Urinary bladder (tissue), 4 donors: ENCODE measurements around the gene REV1. TPM values are rescaled to one million over a fixed set of nuclear protein-coding genes. Genes with fewer than 3 reads are reported as not detected.
"Not testable (repeated sequence)": the region's sequence is repeated elsewhere in the genome, so short reads cannot be mapped to it uniquely, and the experiment has no call there.

ENCODE experiments used
- DNase-seq: peaks from one replicate; pipeline ENCODE4 v3.0.0-alpha.2; 2015; ENCODE audit errors: extremely low spot score
- H3K27ac ChIP-seq: one replicate; pipeline ENCODE4 v1.5.1; 2013; ENCODE audit warnings: low read depth, mild to moderate bottlenecking, moderate library complexity
- H3K36me3 ChIP-seq: one replicate; pipeline ENCODE4 v1.6.1; 2013; ENCODE audit warnings: mild to moderate bottlenecking, moderate library complexity; ENCODE audit not compliant: insufficient read depth
- H3K4me1 ChIP-seq: one replicate; pipeline ENCODE4 v1.6.1; 2013; ENCODE audit warnings: mild to moderate bottlenecking, moderate library complexity; ENCODE audit not compliant: insufficient read depth
- H3K4me3 ChIP-seq: one replicate; pipeline ENCODE4 v1.5.1; 2013; ENCODE audit warnings: low read depth, low read length
- WGBS: extraction: QIAGEN DNeasy Blood & Tissue Kit; methylation state at CpG from one replicate; pipeline ENCODE4 v1.1.7; 2013; 5-methylcytosine and 5-hydroxymethylcytosine counted together
- polyA plus RNA-seq: library from polyadenylated mRNA; stranded (reverse); fragments of 200-250 nt; gene quantifications from one replicate; pipeline ENCODE4 v1.2.3, GENCODE V29; 2013
- total RNA-seq: library from RNA; depleted of rRNA; stranded (reverse); fragments of >200 nt; gene quantifications from one replicate; pipeline ENCODE4 v1.2.3, GENCODE V29; 2014
- donor health status: healthy with polysubstance abuse.
- donor health status: healthy.

The REV1 gene
- total RNA-seq (134 TPM), polyA plus RNA-seq (21.0 TPM)

DNA sequence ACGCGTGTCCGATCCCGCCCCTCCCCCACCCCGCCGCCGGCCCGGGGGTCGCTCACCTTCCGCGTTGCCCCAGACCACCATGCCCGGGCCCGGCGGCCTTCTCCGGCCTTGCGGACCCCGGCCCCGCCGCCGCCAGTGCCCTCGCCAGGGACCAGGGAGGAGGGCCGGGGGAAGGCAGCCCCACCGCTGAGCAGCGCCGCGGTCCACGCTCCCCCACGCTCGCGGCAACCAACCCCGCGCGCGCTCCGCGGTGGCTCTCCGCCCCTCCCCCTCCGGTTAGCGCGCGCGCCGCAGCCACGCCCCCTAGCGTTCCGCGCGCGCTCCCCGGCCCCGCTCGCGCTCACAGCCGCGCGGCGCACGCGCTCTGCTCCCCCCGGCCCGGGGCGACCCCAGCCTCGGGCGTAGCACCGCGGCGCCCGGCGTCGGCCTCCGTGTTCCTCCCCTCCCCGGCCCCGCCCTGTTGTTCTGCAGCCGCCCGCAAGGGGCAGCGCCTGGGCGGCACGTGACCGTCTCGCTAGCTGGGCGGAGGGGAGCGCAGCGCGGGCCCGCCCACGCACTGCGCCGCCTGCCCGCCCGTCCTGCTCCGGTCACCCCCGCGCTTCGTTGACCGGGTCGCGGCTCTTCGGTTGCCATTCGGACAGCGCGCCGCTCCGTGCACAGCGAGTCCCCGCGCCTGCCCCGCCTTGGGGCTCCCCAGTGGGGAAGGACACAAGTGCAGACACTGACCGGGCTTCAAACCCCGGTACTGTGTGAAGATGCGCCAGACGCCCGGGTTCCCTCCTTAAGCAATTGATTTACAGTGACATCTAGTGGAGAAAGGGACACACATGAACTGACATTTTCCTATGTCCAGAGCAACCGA is at the start of gene REV1:
Gene REV1 (minus strand): TSS at position 257 of the 862 bp plus-strand sequence. CDS start 25,042 bp downstream, outside the sequence.
- Histone ChIP-seq H3K27ac (peak within 1 kb of the TSS; percentile 98), H3K4me1 (peaks cover 2% of the 10 kb centered on the region), H3K36me3 (no peaks in the 10 kb centered on the region), H3K4me3 (peak within 1 kb of the TSS; percentile 95)
- peak; percentile 83 for DNase-seq
- under 1% methylated on average over 110 of the region's 113 CpGs for WGBS

GRCh38 chr2:99537910-99538485 is 48.2 kb upstream of the REV1 start:
- DNase-seq: no peak
- H3K4me1 ChIP-seq: no peaks in the 10 kb centered on the region
- 94% methylated on average over 4 of the region's 4 CpGs for WGBS
- H3K36me3 ChIP-seq: no peaks in the 10 kb centered on the region
- H3K4me3 ChIP-seq: no peak overlapping the region
- H3K27ac ChIP-seq: no peak overlapping the region

- 94% methylated on average over 2 of the region's 2 CpGs for WGBS
Observed at GRCh38 chr2:99524056-99524455, 34.2 kb upstream of the REV1 start.

DNA sequence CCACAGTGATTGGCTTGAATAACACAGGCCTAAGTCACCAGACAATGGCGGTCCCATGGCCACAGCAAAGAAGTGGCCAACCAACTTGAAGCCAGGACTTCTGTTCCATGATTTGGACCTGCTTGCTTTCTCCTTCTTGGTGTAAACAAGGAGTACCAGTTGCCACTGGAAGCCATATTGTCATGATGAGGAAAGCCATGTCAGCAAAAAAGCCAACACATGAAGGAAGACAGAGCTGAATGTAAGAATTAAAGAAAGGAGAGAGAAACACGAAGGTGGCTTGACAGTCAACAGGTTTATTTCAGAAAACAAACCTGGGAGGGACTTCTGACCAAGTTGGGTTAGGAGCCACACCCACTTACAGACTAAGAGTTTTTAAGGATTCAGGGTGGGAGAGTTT is 32.3 kb upstream of the REV1 start:
- Histone ChIP-seq H3K36me3 (no peaks in the 10 kb centered on the region), H3K4me1 (no peaks in the 10 kb centered on the region), H3K27ac (no peak overlapping the region), H3K4me3 (no peak overlapping the region)
- 91% methylated on average over 2 of the region's 2 CpGs for WGBS
- DNase-seq: no peak

More at GRCh38 chr2:99524056-99524455, 34.2 kb upstream of the REV1 start:
- H3K27ac ChIP-seq: no peak overlapping the region
- no peaks in the 10 kb centered on the region for H3K4me1 ChIP-seq
- no peak overlapping the region for H3K4me3 ChIP-seq
- DNase-seq: no peak
- H3K36me3 ChIP-seq: no peaks in the 10 kb centered on the region

DNA sequence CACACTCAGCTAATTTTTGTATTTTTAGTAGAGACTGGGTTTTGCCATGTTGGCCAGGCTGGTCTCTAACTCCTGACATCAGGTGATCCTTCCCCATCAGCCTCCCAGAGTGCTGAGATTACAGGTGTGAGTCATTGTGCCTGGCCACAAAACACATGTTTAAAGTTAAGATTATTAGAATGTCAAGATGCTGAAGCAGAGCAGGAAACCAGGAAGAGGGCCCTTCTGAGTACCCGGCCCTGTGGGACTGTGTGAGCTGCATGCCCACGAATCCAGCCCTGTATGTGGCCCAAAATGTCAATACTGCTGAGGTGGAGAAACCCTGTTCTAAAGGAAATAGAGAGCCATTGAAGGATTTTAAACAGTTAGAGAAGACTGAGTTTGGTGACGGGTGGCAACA is 31.0 kb upstream of the REV1 start:
- H3K4me1 ChIP-seq: no peaks in the 10 kb centered on the region
- 84% methylated on average over 3 of the region's 3 CpGs for WGBS
- H3K36me3 ChIP-seq: no peaks in the 10 kb centered on the region
- no peak for DNase-seq
- H3K27ac ChIP-seq: no peak overlapping the region
- no peak overlapping the region for H3K4me3 ChIP-seq

GRCh38 chr2:99520195-99520594 is 30.4 kb upstream of the REV1 start:
- Histone ChIP-seq H3K4me1 (no peaks in the 10 kb centered on the region), H3K27ac (no peak overlapping the region), H3K36me3 (no peaks in the 10 kb centered on the region), H3K4me3 (no peak overlapping the region)
- WGBS: 87% methylated on average over 4 of the region's 4 CpGs
- DNase-seq: no peak

GRCh38 chr2:99514357-99514756 is 24.5 kb upstream of the REV1 start:
- Histone ChIP-seq H3K4me1 (no peaks in the 10 kb centered on the region), H3K27ac (no peak overlapping the region), H3K36me3 (no peaks in the 10 kb centered on the region), H3K4me3 (no peak overlapping the region)
- WGBS: 82% methylated on average over 4 of the region's 4 CpGs
- no peak for DNase-seq

DNA sequence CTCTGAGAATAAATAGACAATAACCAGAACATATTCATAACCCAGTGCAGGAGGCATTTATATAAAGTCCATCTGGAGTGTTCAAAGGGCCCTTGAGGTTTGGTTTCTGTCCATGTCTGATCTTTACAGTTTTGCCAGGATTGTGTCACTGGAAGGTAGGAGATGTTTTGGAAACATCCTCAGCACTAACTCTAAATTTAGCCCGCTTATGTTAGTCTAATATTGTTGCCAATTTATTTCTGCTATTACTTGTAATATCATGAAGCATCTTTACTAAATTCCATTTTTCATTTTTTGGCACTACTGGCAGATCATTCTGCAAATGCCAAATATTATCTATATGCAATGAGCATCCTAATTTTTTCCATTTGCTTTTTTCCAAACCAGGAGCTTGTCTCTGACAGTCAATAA is 22.4 kb upstream of the REV1 start:
- H3K36me3 ChIP-seq: no peaks in the 10 kb centered on the region
- H3K4me1 ChIP-seq: no peaks in the 10 kb centered on the region
- H3K27ac ChIP-seq: no peak overlapping the region
- DNase-seq: peak; percentile 61
- no peak overlapping the region for H3K4me3 ChIP-seq
- WGBS: 20% methylated on average over 1 of the region's 1 CpG

DNA sequence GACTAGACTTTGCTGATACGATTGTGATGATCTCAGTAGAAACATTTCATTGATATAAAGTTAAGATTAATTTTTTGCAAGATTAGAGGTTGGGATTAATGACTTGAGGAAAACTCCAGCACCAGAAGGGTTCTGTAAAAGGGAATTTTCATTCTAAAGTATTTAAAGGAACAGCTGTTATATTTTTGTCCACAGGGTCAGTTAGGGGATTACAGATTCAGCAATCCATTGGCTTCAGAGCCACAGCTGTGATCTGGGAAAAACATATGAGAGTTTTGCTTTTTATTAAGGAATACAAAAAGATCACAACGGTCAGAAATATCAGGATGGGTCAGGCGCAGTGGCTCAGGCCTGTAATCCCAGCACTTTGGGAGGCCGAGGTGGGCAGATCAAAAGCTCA is 19.6 kb upstream of the REV1 start:
- Histone ChIP-seq H3K4me3 (no peak overlapping the region), H3K36me3 (no peaks in the 10 kb centered on the region), H3K27ac (no peak overlapping the region), H3K4me1 (no peaks in the 10 kb centered on the region)
- DNase-seq: no peak
- 57% methylated on average over 4 of the region's 4 CpGs for WGBS

DNA sequence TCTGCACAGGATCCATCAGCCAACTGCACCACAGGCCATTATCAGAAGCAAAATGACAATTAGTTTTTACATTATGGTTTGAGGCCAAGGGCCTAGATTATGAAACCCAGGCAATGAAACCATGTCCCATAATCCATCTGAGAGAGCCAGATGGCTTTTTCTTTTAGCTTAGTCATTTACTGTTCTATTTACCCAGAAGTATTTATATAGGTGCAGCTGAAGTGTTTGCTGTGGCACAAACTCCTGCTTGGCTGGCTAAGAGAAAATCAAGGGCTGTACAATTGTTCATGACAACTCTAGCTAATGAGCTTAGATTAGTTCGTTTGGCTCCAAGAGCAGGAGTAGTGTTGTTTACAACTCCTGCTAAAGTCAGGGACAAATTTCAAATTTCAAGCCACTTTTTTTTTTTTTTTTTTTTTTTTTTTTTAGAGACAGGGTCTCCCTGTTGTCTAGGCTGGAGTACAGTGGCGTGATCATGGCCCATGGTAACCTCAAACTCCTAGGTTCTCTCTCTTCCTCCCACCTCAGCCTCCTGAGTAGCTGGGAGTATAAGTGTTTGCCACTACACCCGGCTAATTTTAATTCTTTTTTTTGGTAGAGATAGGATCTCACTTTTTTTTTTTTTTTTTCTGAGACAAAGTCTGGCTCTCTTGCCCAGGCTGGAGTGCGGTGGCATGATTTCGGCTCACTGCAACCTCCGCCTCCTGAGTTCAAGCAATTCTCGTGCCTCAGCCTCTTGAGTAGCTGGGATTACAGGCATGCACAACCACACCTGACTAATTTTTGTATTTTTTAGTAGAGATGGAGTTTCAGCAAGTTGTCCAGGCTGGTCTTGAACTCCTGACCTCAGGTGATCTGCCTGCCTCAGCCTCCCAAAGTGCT is 18.4 kb upstream of the REV1 start:
- Histone ChIP-seq H3K27ac (no peak overlapping the region), H3K36me3 (no peaks in the 10 kb centered on the region), H3K4me1 (no peaks in the 10 kb centered on the region), H3K4me3 (no peak overlapping the region)
- WGBS: 90% methylated on average over 7 of the region's 7 CpGs
- DNase-seq: no peak

DNA sequence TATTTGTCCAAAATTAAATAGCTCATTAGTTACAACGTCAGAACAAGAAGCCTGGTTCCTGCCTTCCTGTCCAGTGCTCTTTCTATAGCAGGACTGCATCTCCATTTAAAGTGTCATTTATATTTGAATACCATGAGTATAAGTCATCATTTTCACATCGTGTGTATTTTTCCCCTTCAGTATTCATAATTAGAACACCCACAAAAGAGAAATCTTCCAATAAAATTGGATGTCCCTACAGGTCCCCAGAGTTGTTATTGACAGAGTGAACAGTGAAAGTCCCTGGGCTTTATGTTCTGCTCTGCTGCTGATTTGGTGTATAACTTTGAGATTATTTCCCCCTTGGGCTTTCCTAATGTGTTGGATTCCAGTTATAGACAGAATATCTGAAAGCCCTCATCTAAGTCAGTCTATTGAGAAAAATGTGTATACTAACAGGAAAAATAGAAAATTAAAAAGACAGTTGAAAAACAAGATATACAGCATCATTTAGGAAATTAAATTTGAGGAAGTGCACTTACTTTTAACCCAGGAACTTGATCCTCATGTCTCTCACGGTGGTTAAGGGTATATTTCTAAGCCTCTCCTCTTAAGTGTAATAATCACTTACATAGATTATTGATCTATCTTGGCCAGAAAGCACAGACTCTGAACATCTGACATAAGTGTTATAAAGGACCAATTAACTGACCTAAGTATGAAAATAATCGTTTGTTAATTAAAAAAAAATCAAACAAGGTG is 15.2 kb upstream of the REV1 start:
- Histone ChIP-seq H3K4me3 (no peak overlapping the region), H3K36me3 (no peaks in the 10 kb centered on the region), H3K4me1 (no peaks in the 10 kb centered on the region), H3K27ac (no peak overlapping the region)
- DNase-seq: no peak
- WGBS: 43% methylated on average over 4 of the region's 4 CpGs

DNA sequence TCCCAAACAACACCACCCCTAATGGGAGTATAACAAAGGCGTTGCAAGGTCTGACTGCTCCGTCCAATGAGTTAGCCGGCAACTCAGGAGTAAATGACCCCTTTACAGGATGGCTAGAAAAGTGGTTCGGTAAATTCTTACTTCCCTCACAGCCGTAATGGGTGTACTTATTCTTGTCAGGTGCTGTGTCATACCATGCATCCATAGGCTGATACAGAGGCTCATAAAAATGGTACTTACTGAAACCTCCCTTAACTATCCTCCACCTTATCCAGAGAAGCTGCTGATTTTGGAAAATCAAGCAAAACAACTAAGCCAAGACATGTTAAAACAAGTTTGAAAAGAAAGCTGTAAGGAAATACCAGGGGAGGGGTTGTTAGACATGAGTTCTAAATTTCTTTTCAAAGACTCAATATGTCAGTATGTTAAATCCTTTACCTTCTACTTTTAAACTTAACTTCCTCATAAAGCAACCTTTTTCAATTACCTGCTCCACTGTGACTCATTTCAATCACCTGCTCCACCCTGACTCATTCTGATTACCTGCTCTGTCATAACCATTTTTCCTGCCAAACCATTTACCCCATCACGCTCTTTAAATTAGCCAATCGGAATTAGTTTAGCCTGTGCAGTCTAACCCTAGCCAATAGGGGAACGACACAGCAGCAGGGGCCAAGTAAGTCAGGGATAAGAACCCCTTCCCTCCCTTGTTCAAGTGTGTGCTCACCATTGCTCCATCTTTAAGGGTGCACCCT is 14.0 kb upstream of the REV1 start:
- not testable (repeated sequence) for H3K4me3 ChIP-seq, DNase-seq, H3K36me3 ChIP-seq, H3K4me1 ChIP-seq
- H3K27ac ChIP-seq: peak overlapping the region; percentile 18
- whole genome bisulfite sequencing: 85% methylated on average over 8 of the region's 8 CpGs
